Measurements from ENCODE around the gene MCTP1. TPM values are rescaled to one million over a fixed set of nuclear protein-coding genes. Genes with fewer than 3 reads are reported as not detected.

The MCTP1 gene
- total RNA-seq, 4 donors from 2014 or later = 5.7 to 33.5 (median 17.4) TPM

DNA sequence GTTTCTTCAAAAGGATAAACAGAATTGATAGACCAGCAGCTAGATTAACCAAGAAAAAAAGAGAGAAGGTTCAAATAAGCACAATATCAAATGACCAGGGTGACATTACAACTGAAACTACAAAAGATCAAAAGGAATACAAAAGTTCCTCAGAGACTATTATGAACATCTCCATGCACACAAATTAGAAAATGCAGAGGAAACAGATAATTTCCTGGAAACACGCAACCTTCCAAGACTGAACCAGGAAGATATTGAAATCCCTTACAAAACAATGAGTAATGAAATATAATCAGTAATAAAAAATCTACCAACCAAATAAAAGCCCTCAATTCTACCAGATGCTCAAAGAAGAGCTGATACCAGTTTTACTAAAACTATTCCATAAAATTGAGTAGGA, 252.1 kb downstream of the MCTP1 start:
- H3K4me3 ChIP-seq (replicated peaks in 1 of 3) = no peak overlapping the region
- no peaks in the 10 kb centered on the region for H3K36me3 ChIP-seq
- no peak overlapping the region for H3K27ac ChIP-seq
- DNase-seq = no peak
- no peaks in the 10 kb centered on the region for H3K27me3 ChIP-seq
- H3K4me1 ChIP-seq = no peaks in the 10 kb centered on the region
- TF ChIP-seq, protein P1, sequence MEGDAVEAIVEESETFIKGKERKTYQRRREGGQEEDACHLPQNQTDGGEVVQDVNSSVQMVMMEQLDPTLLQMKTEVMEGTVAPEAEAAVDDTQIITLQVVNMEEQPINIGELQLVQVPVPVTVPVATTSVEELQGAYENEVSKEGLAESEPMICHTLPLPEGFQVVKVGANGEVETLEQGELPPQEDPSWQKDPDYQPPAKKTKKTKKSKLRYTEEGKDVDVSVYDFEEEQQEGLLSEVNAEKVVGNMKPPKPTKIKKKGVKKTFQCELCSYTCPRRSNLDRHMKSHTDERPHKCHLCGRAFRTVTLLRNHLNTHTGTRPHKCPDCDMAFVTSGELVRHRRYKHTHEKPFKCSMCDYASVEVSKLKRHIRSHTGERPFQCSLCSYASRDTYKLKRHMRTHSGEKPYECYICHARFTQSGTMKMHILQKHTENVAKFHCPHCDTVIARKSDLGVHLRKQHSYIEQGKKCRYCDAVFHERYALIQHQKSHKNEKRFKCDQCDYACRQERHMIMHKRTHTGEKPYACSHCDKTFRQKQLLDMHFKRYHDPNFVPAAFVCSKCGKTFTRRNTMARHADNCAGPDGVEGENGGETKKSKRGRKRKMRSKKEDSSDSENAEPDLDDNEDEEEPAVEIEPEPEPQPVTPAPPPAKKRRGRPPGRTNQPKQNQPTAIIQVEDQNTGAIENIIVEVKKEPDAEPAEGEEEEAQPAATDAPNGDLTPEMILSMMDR (IDR thresholded peaks at IDR 0.05) = no peak
- no peak for TF ChIP-seq POLR2A (IDR thresholded peaks at IDR 0.05)
- no peaks in the 10 kb centered on the region for H3K9me3 ChIP-seq
- intact Hi-C loops (cut with DNase I) = no loop called here
- whole genome bisulfite sequencing, 2 donors = 81 to 87% methylated on average over 1 of the region's 1 CpG

DNA sequence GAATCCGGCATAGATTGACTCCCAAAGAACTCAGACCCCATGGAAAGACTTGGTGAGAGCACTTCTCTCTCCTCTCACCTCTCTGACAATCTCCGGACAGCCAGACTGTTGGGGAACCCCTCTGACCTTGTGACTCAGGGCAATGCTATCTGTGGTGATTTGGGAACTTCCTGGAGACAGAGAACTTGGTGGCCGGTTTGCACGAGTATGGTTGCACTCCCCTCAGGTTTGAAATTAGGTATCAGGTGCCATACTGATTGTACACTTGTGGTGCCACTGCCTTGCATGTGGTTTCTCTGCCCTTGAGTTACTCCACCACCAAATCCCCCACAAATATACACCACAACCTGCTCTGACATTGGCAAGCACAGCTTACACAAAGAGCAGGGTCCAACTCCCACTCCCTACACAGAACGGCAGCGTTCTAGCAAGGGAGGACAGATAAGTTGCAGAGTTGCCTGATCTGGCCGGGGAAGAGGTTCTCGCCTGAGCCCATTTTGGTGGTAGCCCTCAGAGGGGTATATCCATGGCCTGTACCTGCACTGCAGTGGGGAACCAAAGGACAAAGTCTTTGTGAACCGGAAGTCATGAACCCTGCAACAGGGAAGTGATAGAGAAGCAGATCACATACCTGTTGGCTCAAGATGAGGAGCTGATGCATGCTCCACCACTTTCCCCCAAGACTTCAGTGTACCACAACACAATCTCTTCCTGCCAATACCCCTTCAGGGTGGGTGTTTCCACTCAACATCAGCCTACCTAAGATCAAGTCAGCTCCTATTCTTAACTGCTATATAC, 255.1 kb downstream of the MCTP1 start:
- H3K36me3 ChIP-seq = no peaks in the 10 kb centered on the region
- intact Hi-C loops (cut with DNase I) = no loop called here
- TF ChIP-seq, protein P1 (IDR thresholded peaks at IDR 0.05) = no peak
- TF ChIP-seq POLR2A (IDR thresholded peaks at IDR 0.05) = no peak
- 92 to 96% methylated on average over 7 to 9 of the region's 9 CpGs for WGBS, 2 donors
- H3K4me1 ChIP-seq = no peaks in the 10 kb centered on the region
- H3K9me3 ChIP-seq = no peaks in the 10 kb centered on the region
- H3K27ac ChIP-seq = no peak overlapping the region
- H3K27me3 ChIP-seq = no peaks in the 10 kb centered on the region
- DNase-seq = no peak
- H3K4me3 ChIP-seq (replicated peaks in 1 of 3) = no peak overlapping the region

DNA sequence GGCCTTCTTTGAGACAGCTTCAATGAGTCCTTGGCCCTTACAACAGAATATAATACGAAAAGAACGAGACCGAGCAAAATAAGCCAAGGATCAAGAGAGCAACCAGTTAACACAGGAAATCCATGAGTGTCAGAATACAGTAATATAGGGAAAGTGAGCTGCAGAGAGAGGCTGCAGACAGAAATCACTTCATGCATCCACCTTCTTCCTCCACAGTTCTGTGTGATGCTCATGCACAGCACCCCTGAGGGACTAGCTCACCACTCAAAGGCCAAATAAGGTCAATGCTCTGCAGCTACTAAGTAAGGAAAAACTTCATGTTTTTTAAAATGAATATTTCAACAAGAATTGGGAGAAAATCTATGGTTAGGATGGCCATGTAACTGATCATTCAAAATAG, 257.1 kb downstream of the MCTP1 start:
- intact Hi-C loops (cut with DNase I) = no loop called here

GRCh38 chr5:95027151-95027721, 257.7 kb downstream of the MCTP1 start:
- Histone ChIP-seq H3K27me3 (no peaks in the 10 kb centered on the region), H3K27ac (no peak overlapping the region), H3K9me3 (no peaks in the 10 kb centered on the region), H3K4me1 (no peaks in the 10 kb centered on the region), H3K4me3 (replicated peaks in 1 of 3) (no peak overlapping the region), H3K36me3 (no peaks in the 10 kb centered on the region)
- DNase-seq = no peak
- intact Hi-C loops (cut with DNase I) = no loop called here
- TF ChIP-seq POLR2A (IDR thresholded peaks at IDR 0.05) = no peak
- TF ChIP-seq, protein P1 (IDR thresholded peaks at IDR 0.05) = no peak
- WGBS, 2 donors = 79 to 82% methylated on average over 5 of the region's 5 CpGs

More for the DNA sequence above, 257.1 kb downstream of the MCTP1 start:
- H3K4me1 ChIP-seq = no peaks in the 10 kb centered on the region
- H3K27ac ChIP-seq = no peak overlapping the region
- no peaks in the 10 kb centered on the region for H3K36me3 ChIP-seq
- DNase-seq = no peak
- no peak for TF ChIP-seq POLR2A (IDR thresholded peaks at IDR 0.05)
- TF ChIP-seq, protein P1 (IDR thresholded peaks at IDR 0.05) = no peak
- 62 to 80% methylated on average over 2 of the region's 3 CpGs for WGBS, 2 donors
- H3K4me3 ChIP-seq (replicated peaks in 1 of 3) = no peak overlapping the region
- H3K9me3 ChIP-seq = no peaks in the 10 kb centered on the region
- no peaks in the 10 kb centered on the region for H3K27me3 ChIP-seq

DNA sequence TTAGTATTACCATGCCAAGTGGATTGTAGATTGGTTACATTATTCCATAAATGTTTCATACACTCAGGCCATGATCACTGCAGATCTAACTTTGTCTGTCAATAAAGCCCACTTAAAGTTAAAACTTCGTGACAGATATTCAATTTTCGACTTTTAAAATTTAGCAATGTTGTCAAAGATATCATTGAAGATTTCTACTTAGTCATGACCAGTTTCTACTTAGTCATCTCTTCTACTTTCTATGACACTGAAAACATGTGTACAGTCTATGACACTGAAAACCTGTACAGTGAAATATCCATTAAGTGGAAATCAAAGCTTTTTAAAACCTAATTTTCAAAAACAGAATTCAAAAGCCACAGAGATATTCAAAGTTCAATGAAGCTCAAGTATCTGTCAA, 258.2 kb downstream of the MCTP1 start:
- no peak overlapping the region for H3K27ac ChIP-seq
- intact Hi-C loops (cut with DNase I) = no loop called here
- no peaks in the 10 kb centered on the region for H3K36me3 ChIP-seq
- no peak for DNase-seq
- WGBS, 2 donors = 93 to 94% methylated on average over 2 of the region's 2 CpGs
- H3K9me3 ChIP-seq = no peaks in the 10 kb centered on the region
- TF ChIP-seq, protein P1 (IDR thresholded peaks at IDR 0.05) = no peak
- TF ChIP-seq POLR2A (IDR thresholded peaks at IDR 0.05) = no peak
- H3K4me3 ChIP-seq (replicated peaks in 1 of 3) = no peak overlapping the region
- no peaks in the 10 kb centered on the region for H3K27me3 ChIP-seq
- H3K4me1 ChIP-seq = no peaks in the 10 kb centered on the region
